ENCODE data around the gene EXOC8.

EXOC8 gene

GRCh38 chr1:231337472-231338269 is at the start of gene EXOC8:
EXOC8 (minus strand) TSS chr1:231337852; CDS start chr1:231337745, 107 bp downstream.
- H3K36me3 ChIP-seq: peaks cover 16% of the 10 kb centered on the region

GRCh38 chr1:231386466-231386865 is 48.8 kb upstream of the EXOC8 start:
- no peaks in the 10 kb centered on the region for H3K9me3 ChIP-seq
- H3K27ac ChIP-seq: peak overlapping the region; percentile 4
- H3K36me3 ChIP-seq: no peaks in the 10 kb centered on the region
- no peaks in the 10 kb centered on the region for H3K27me3 ChIP-seq
- no peak for TF ChIP-seq CTCF (IDR thresholded peaks at IDR 0.05)
- peaks cover 7 to 8% of the 10 kb centered on the region in 2 experiments for H3K4me1 ChIP-seq (ENCODE audit: control insufficient read depth in 1 of 2, insufficient read depth in 1 of 2, low read depth in 1 of 2, low read length in 1 of 2)
- H3K4me3 ChIP-seq (ENCODE audit: low read depth in 1 of 2, low read length in 1 of 2): no peak overlapping the region

More at GRCh38 chr1:231337472-231338269, at the start of gene EXOC8:
- Histone ChIP-seq H3K27me3 (no peaks in the 10 kb centered on the region), H3K4me3 (ENCODE audit: low read depth in 1 of 2, low read length in 1 of 2) (peak within 1 kb of the TSS; percentile 92 to 99), H3K4me1 (ENCODE audit: control insufficient read depth in 1 of 2, insufficient read depth in 1 of 2, low read depth in 1 of 2, low read length in 1 of 2) (peaks cover 61 to 67% of the 10 kb centered on the region in 2 experiments), H3K27ac (peak within 1 kb of the TSS; percentile 96), H3K9me3 (no peaks in the 10 kb centered on the region)
- TF ChIP-seq CTCF (IDR thresholded peaks at IDR 0.05): peak; percentile 18

- Histone ChIP-seq H3K4me1 (ENCODE audit: control insufficient read depth in 1 of 2, insufficient read depth in 1 of 2, low read depth in 1 of 2, low read length in 1 of 2) (peaks cover 7 to 8% of the 10 kb centered on the region in 2 experiments), H3K27me3 (no peaks in the 10 kb centered on the region), H3K4me3 (ENCODE audit: low read depth in 1 of 2, low read length in 1 of 2) (no peak overlapping the region), H3K27ac (peak overlapping the region; percentile 10), H3K9me3 (no peaks in the 10 kb centered on the region), H3K36me3 (no peaks in the 10 kb centered on the region)
- TF ChIP-seq CTCF (IDR thresholded peaks at IDR 0.05): no peak
Measured at GRCh38 chr1:231385416-231385748, 47.7 kb upstream of the EXOC8 start.

- no peak for TF ChIP-seq CTCF (IDR thresholded peaks at IDR 0.05)
- no peaks in the 10 kb centered on the region for H3K36me3 ChIP-seq
- H3K27me3 ChIP-seq: no peaks in the 10 kb centered on the region
- H3K27ac ChIP-seq: no peak overlapping the region
- H3K4me1 ChIP-seq (ENCODE audit: control insufficient read depth in 1 of 2, insufficient read depth in 1 of 2, low read depth in 1 of 2, low read length in 1 of 2): peaks cover 7 to 8% of the 10 kb centered on the region in 2 experiments
- H3K4me3 ChIP-seq (ENCODE audit: low read depth in 1 of 2, low read length in 1 of 2): no peak overlapping the region
- no peaks in the 10 kb centered on the region for H3K9me3 ChIP-seq
Measured at GRCh38 chr1:231384696-231385415, 47.2 kb upstream of the EXOC8 start.

GRCh38 chr1:231383159-231383860 is 45.7 kb upstream of the EXOC8 start:
- Histone ChIP-seq H3K36me3 (no peaks in the 10 kb centered on the region), H3K4me3 (ENCODE audit: low read depth in 1 of 2, low read length in 1 of 2) (no peak overlapping the region), H3K27ac (peak overlapping the region; percentile 6), H3K27me3 (no peaks in the 10 kb centered on the region), H3K9me3 (no peaks in the 10 kb centered on the region), H3K4me1 (ENCODE audit: control insufficient read depth in 1 of 2, insufficient read depth in 1 of 2, low read depth in 1 of 2, low read length in 1 of 2) (peaks cover 16 to 21% of the 10 kb centered on the region in 2 experiments)
- no peak for TF ChIP-seq CTCF (IDR thresholded peaks at IDR 0.05)

Measured in neutrophil (primary cell).